Measurements from ENCODE around the gene NXPE2. TPM values are rescaled to one million over a fixed set of nuclear protein-coding genes. Genes with fewer than 3 reads are reported as not detected.
"Not testable (repeated sequence)": the region's sequence is repeated elsewhere in the genome, so short reads cannot be mapped to it uniquely, and the experiment has no call there.

The NXPE2 gene
- total RNA-seq (2014; rRNA removed; shearing (Covaris generic)): not detected in 2 replicates
- polyA plus RNA-seq (2014; cell fraction: nucleus; rRNA removed): not detected in 2 replicates

GRCh38 chr11:114678125-114679036, at the start of gene NXPE2:
Gene NXPE2, plus strand, starts transcription at chr11:114678527. Its CDS starts 49 bp downstream, at chr11:114678576.
- no peak for DNase-seq (ENCODE audit: extremely low read depth, low read depth)

DNA sequence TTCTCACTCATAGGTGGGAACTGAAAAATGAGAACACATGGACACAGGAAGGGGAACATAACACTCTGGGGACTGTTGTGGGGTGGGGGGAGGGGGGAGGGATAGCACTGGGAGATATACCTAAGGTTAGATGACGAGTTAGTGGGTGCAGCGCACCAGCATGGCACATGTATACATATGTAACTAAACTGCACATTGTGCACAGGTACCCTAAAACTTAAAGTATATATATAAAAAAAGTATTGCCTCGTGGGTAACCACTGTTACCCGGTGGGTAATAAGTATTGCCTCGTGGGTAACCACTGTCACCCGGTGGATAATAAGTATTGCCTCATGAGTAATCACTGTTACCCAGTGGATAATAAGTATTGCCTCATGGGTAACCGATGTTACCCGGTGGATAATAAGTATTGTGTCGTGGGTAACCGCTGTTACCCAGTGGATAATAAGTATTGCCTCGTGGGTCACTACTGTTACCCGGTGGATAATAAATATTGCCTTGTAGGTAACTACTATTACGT, 46.8 kb upstream of the NXPE2 start:
- DNase-seq (ENCODE audit: extremely low read depth, low read depth): not testable (repeated sequence)

GRCh38 chr11:114639440-114639839, 38.9 kb upstream of the NXPE2 start:
- not testable (repeated sequence) for DNase-seq (ENCODE audit: extremely low read depth, low read depth)

DNA sequence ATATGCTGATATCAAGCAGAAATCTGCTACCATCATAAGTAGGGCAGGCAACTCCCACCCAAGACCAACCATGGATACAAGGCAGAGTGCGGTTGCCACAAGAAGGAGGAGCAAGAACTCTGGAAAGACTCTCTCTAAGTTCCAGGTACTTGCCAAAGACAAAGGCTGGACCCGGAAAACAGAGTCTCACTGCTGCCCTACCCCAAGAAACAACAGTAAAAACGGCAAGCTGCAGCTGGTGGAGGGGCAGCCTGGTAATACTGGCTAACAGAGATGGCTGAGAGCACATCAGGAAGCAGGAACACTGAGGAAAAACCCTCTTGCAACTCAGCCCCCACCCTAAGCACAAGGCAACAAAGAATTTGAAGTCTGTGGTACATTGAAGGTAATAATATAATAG, 27.7 kb upstream of the NXPE2 start:
- no peak for DNase-seq (ENCODE audit: extremely low read depth, low read depth)

- DNase-seq (ENCODE audit: extremely low read depth, low read depth): no peak
These were observed 27.1 kb upstream of the NXPE2 start for GRCh38 chr11:114651145-114651718.

DNA sequence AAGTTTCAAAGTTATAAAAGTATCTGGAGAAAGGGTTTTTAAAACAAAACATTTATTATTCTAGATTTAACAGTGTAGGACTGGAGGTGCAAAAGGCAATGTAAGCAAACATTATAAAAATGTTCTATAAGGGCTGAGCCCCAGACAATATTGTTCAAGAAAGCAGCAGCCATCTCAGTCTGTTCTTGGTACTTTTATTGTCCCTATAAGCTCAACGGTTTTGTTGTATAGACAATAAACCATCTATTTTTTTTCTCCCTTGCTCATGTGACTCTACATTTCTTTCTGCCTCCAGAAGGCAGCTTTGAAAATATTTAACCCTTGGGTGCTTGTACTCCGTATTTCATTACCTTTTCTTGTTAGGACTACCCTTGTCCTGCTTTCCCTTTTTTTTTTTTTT, 25.2 kb upstream of the NXPE2 start:
- DNase-seq (ENCODE audit: extremely low read depth, low read depth): no peak

GRCh38 chr11:114664641-114665040, 13.7 kb upstream of the NXPE2 start:
- no peak for DNase-seq (ENCODE audit: extremely low read depth, low read depth)

DNA sequence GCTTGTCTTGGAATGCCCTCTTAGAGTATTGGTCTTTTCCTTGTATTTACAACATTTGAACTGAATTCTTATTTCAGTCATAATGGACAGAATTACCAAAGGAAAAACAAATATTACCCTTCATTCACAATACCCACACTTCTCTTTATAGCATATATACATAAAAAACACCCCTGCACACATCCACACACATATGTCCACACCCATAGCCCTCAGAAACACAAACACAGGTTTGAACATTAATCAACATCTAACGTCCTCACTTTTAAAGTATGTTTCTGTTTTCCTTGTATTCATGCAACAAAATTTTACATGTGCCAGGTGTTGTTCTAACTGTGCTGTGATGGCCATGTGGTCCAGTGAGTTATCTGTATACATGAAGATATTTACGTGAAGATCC, 11.6 kb upstream of the NXPE2 start:
- no peak for DNase-seq (ENCODE audit: extremely low read depth, low read depth)

- DNase-seq (ENCODE audit: extremely low read depth, low read depth): no peak
These were observed 10.2 kb upstream of the NXPE2 start for GRCh38 chr11:114668109-114668508.

GRCh38 chr11:114673661-114674060, 4.7 kb upstream of the NXPE2 start:
- no peak for DNase-seq (ENCODE audit: extremely low read depth, low read depth)

DNA sequence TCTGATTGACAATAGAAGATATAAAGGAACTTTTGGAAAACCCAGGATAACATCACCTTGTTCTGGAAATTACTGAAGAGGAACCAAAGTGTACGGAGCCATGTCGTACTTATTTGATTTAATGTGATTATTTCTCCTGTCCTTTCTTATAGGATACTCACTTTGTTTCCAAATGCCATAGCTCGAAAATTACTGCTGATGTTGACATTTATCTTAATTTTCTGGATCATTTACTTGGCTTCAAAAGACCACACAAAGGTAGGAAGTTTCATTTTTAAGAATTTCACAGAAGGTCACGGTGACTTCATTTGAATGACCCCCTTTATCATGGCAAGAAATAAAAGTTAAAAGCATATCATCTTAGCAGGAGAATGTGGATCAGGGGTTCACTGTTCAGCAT, 1.2 kb downstream of the NXPE2 start:
- no peak for DNase-seq (ENCODE audit: extremely low read depth, low read depth)

DNA sequence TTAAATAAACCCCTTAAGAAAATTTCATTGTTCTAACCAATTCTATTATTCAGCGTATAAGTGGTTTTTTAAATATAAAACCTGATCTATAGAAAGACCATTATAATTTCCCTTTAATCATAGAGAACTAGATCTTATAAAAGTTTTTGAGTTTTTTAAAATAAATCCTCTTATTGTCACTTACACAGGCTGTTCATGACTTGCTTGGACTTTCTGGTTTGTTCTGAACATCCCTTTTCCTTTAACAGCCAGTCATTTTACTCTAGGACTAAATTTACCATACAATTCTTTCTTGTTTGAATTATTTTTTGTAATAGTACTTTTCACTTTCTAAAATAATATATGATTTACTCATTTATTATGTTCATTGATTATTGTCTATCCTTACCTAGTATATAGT, 4.7 kb downstream of the NXPE2 start:
- DNase-seq (ENCODE audit: extremely low read depth, low read depth): no peak

- no peak for DNase-seq (ENCODE audit: extremely low read depth, low read depth)
These were observed 6.3 kb downstream of the NXPE2 start for GRCh38 chr11:114684636-114685035.

DNA sequence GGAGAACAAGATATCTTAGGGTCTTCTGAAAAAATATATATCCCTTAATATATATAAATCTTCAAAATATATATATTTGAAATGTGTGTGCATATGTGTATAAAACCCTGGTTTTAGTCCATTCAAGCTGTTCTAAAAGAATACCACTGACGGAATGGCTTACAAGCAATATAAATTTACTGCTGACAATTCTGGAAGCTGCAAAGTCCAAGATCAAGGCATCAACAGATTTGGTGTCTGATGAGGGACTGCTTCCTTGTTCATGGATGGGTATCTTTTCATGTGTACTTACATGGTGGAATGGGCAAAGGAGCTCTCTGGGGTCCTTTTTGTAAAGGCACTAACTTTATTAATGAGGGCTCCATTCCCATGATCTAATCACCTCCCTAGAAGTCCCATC, 6.8 kb downstream of the NXPE2 start:
- DNase-seq (ENCODE audit: extremely low read depth, low read depth): no peak

GRCh38 chr11:114705280-114706024, 27.1 kb downstream of the NXPE2 start:
- DNase-seq (ENCODE audit: extremely low read depth, low read depth): no peak

DNA sequence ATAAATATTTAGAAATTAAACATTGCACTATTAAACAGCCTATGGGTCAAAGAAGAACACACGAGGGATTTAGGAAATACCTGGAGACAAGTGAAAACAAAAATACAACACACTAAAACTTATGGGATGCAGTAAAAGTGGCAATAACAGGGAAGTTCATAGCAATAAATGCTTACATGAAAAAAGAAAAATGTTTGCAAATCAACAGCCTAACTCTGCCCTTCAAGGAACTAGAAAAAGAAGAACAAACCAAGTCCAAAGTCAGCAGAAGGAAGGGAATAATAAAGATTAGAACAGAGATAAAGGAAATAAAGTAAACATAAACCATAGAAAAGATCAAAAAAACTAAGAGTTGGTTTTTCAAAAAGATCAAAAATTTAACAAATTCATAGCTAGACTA, 31.6 kb downstream of the NXPE2 start:
- no peak for DNase-seq (ENCODE audit: extremely low read depth, low read depth)

DNA sequence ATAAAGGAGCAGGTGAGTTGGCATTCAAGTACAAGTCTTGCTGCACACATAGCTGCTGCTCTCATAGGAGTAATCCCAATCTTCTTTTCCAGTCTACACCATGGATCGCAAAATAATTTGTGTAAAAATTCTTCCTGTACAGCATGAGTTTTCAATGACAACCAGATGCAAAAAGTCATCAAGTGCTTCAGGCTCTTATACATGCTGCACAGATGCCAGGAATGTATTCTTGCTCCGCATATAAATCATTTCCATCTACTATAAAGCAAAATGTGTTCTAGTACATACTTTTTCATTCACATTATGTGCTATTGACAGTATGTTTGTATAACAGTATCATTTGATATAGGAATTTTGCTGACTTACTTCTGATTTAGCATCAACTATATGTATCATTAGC, 35.4 kb downstream of the NXPE2 start:
- no peak for DNase-seq (ENCODE audit: extremely low read depth, low read depth)

DNA sequence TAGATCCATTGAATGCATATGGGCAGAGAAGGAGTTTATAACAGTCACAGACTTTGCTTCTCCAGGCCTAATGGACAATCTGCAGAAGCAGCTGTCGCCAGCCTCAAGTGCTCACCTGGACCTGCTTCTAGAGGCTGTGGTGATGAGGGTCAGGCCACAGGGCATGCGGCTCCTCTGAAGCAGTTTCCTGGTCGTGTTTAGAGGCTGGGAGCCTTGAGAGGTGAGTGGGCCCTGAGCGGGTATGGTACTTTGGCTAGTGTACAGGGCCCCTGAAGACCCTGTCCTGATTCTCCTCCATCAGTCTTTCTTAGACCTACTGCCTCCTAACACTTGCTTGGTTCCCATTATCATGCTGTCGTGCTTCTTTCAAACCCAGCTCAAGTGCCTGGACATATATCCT, 41.2 kb downstream of the NXPE2 start:
- no peak for DNase-seq (ENCODE audit: extremely low read depth, low read depth)

DNA sequence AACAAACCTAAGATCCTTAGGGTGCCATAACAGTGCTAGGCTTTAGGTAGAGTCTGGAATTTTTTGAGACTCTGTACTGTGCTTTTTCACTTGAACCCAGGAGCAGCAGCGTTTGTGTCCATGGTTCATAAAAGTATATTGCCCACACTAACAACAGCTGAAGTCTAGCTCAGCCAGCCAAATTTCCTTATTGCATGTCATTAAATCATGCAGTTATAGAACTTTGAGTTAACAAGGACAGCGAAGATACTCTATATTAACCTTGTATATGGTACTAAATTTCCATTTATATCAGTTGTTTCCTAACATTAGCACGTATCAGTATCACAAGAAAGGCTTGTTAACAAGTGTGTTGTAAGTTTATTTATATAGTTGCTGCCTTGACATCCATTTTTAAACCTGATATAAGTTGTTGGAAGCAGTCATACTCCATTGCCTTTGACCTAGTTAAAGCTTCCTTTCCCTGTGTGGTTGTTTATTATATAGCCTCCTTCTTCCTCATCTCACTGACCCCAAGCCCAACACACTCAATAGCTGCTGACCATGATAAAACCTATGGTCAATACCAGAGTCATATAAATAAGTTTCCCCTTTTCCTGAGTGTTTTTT, 46.7 kb downstream of the NXPE2 start:
- DNase-seq (ENCODE audit: extremely low read depth, low read depth): no peak

DNA sequence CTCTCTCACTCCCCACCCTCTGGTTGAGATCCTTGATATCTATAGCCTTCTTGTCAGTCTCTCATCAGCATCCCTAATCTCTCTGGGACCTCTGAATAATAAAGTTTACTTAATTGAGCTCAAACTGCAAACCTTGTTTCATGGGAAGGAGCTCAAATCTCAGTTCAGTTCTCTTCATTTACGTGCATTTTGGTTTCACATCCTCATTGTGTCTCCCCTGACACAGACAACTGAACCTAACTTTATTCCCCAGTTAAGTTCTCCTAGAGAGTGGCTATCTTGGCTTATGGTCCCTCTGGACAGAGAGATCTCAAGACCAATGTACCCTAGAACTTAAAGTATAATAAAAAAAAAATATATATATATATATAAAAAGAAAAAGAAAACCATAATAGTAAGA, 47.3 kb downstream of the NXPE2 start:
- DNase-seq (ENCODE audit: extremely low read depth, low read depth): no peak

- no peak for DNase-seq (ENCODE audit: extremely low read depth, low read depth)
These were observed 58.5 kb downstream of the NXPE2 start for GRCh38 chr11:114736806-114737205.
